Aorta (tissue), 5 donors: Measurements from ENCODE around the gene TMPRSS11E. TPM values are rescaled to one million over a fixed set of nuclear protein-coding genes. Genes with fewer than 3 reads are reported as not detected.
"Not testable (repeated sequence)": the region's sequence is repeated elsewhere in the genome, so short reads cannot be mapped to it uniquely, and the experiment has no call there.

Experiments used
- ATAC-seq: fragments of 200-7000 bp; cut with Tn5 transposase; one replicate; pipeline ENCODE4 v1.9.1; 2022; ENCODE audit warnings: moderate library complexity; ENCODE audit not compliant: low FRiP score
- DNase-seq, 2 donors: peaks; one replicate each; pipeline ENCODE4 v3.0.0-alpha.2; 2020
- H3K27ac ChIP-seq, 2 donors: one replicate each; pipeline ENCODE4 v1.5.1; 2013; ENCODE audit warnings: low read length in 2 of 2, mild to moderate bottlenecking in 2 of 2, moderate library complexity in 2 of 2, control low read depth in 1 of 2, inconsistent platforms in 1 of 2, low read depth in 1 of 2
- H3K27me3 ChIP-seq, 2 donors: one replicate each; pipeline ENCODE4 v1.6.1; 2013; ENCODE audit warnings: control low read depth in 1 of 2, low read length in 1 of 2, mild to moderate bottlenecking in 1 of 2, moderate library complexity in 1 of 2; ENCODE audit not compliant: insufficient read depth in 2 of 2, control insufficient read depth in 1 of 2
- H3K36me3 ChIP-seq, 2 donors: one replicate each; pipeline ENCODE4 v1.6.1; 2013; ENCODE audit warnings: control low read depth in 1 of 2, low read length in 1 of 2, mild to moderate bottlenecking in 1 of 2; ENCODE audit not compliant: insufficient read depth in 2 of 2, control insufficient read depth in 1 of 2
- H3K4me1 ChIP-seq, 2 donors: one replicate each; pipeline ENCODE4 v1.6.1; 2013; ENCODE audit warnings: low read length in 2 of 2, control low read depth in 1 of 2, mild to moderate bottlenecking in 1 of 2, moderate library complexity in 1 of 2; ENCODE audit not compliant: insufficient read depth in 2 of 2, control insufficient read depth in 1 of 2
- H3K4me3 ChIP-seq, 2 donors: one replicate each; pipeline ENCODE4 v1.5.1; 2013; ENCODE audit warnings: low read length in 2 of 2, control low read depth in 1 of 2, mild to moderate bottlenecking in 1 of 2
- H3K9me3 ChIP-seq: one replicate; pipeline ENCODE4 v1.6.1; 2013; ENCODE audit warnings: mild to moderate bottlenecking, low read length; ENCODE audit not compliant: control insufficient read depth
- WGBS, 2 donors: extraction: QIAGEN DNeasy Blood & Tissue Kit; methylation state at CpG; one replicate each; pipeline ENCODE4 v1.1.7; 2013; 5-methylcytosine and 5-hydroxymethylcytosine counted together
- intact Hi-C, 2 donors: fragments of 100-400 bp; cut with DNase I; formaldehyde crosslinking; loops; one replicate each; pipeline versions ENCODE4 v1.14.2 to v1.15.0; 2022
- polyA plus RNA-seq, 2 donors: library from polyadenylated mRNA; stranded (reverse); fragments of 200-250 nt; gene quantifications; one replicate each; pipeline ENCODE4 v1.2.3, GENCODE V29; 2013
- total RNA-seq, 2 donors: library from RNA; stranded (reverse); fragmentation: NEBNext Ultra II Directional; extraction: Animal tissue kit (Norgen Biotek cat#: 25700); gene quantifications; one replicate each; pipeline ENCODE4 v1.2.1, GENCODE V29; 2021
- donor health status: healthy with polysubstance abuse.
- donor health status: Bipolar disorder and iron deficiency.
- donor health status: DM: no; HTN: no; CAD: no.
- donor health status: DM: no; HTN: no; CAD: no.
- donor health status: DM: yes; HTN: yes; CAD: no.

The TMPRSS11E gene
- total and polyA plus RNA-seq, 4 donors: 0.13 to 0.15 TPM; not detected in 2

DNA sequence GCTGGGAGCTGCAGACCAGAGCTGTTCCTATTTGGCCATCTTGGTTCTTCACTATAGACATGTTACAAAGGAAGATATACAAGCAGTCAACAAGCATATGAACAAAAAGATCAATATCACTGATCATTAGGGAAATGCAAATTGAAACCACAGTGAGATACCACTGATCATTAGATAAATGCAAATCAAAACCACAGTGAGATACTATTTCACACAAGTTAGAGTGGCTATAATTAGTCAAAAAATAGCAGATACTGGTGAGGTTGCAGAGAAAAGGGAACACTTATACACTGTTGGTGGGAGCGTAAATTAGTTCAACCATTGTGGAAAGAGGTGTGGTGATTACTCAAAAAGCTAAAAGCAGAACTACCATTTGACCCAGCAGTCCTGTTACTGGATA, 58.2 kb downstream of the TMPRSS11E start:
- H3K4me1 ChIP-seq, H3K9me3 ChIP-seq, H3K27ac ChIP-seq, H3K36me3 ChIP-seq, H3K4me3 ChIP-seq, ATAC-seq, H3K27me3 ChIP-seq, DNase-seq, intact Hi-C loops: not testable (repeated sequence)
- WGBS, 2 donors: 91 to 95% methylated on average over 1 of the region's 1 CpG

DNA sequence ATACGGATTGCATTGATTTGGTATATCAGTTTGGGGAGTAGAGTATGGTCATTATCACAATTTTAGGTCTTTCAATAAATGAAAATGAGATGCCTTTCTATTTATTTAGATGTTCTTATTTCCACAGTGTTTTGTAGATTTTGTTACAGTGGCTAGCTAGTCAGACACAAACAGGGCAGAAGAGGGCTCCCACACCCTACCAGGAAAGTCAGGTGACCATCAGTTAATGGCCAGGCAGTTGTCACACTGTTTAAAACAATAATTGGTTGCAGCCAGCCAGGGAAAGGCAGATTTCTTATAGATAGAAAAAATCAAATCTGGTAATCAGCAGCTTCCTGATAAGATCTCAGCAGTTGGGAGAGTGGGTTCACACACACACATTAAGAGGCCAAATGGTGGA, 71.6 kb downstream of the TMPRSS11E start:
- Histone ChIP-seq H3K4me1 (no peaks in the 10 kb centered on the region), H3K27ac (no peak overlapping the region), H3K27me3 (no peaks in the 10 kb centered on the region), H3K4me3 (no peak overlapping the region), H3K36me3 (no peaks in the 10 kb centered on the region), H3K9me3 (no peaks in the 10 kb centered on the region)
- intact Hi-C loops: no loop called here
- ATAC-seq: no peak
- no peak for DNase-seq
- 70% methylated on average over 1 of the region's 1 CpG; no CpG with 5 or more reads in 1 of the 2 donors for WGBS, 2 donors

DNA sequence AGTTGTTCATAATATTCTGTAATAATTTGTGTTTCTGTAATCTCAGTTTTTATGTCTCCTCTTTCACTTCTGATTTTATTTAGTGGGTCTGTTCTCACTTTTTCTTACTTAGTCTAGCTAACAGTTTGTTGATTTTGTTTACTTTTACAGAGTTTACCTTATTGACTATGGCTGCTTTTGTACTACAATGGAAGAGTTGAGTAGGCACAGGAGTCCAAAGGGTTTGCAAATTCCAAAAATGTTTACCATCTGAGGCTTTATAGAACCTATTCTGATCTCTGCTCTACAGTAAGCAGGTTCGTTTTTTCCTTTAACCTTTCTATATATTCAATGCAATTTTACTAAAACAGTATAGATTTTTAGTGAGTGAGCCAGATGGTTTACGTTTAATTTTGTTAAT, 73.7 kb downstream of the TMPRSS11E start:
- Histone ChIP-seq H3K36me3 (no peaks in the 10 kb centered on the region), H3K27me3 (no peaks in the 10 kb centered on the region), H3K4me3 (no peak overlapping the region), H3K4me1 (no peaks in the 10 kb centered on the region), H3K27ac (no peak overlapping the region), H3K9me3 (no peaks in the 10 kb centered on the region)
- ATAC-seq: no peak
- no peak for DNase-seq
- intact Hi-C loops: no loop called here
- 64% methylated on average over 2 of the region's 2 CpGs; no CpG with 5 or more reads in 1 of the 2 donors for WGBS, 2 donors

DNA sequence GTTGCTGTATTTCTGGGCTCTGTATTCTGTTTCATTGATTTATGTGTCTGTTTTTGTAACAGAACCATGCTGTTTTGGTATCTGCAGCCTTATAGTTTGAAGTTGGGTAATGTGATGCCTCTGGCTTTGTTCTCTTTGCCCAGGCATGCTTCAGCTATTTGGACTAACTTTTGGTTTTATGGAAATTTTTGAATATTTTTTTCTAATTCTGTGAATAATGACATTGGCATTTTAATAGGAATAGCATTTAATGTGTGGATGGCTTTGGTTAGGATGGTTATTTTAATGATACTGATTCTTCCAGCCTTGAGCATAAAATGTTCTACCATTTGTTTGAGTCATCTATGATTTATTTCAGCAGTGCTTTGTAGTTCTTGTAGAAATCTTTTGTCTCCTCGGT, 75.0 kb downstream of the TMPRSS11E start:
- H3K27ac ChIP-seq, intact Hi-C loops, H3K9me3 ChIP-seq, H3K27me3 ChIP-seq, H3K4me3 ChIP-seq, DNase-seq, H3K36me3 ChIP-seq, ATAC-seq, H3K4me1 ChIP-seq: not testable (repeated sequence)
- WGBS, 2 donors: 11% methylated on average over 1 of the region's 1 CpG; no CpG with 5 or more reads in 1 of the 2 donors

DNA sequence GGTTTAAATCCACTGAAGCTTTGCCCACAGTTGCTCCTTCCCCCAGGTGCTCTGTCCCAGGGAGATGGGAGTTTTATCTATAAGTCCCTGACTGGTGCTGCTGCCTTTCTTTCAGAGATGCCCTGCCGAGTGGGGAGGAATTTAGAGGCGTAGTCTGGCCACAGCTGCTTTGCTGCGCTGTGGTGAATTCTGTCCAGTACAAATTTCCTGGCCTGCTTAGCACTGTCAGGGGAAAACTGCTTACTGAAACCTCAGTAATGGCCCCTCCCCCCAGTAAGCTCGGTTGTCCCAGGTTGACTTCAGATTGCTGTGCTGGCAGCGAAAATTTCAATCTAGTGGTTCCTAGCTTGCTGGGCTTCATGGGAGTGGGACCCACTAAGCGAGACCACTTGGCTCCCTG, 88.7 kb downstream of the TMPRSS11E start:
- DNase-seq: no peak

DNA sequence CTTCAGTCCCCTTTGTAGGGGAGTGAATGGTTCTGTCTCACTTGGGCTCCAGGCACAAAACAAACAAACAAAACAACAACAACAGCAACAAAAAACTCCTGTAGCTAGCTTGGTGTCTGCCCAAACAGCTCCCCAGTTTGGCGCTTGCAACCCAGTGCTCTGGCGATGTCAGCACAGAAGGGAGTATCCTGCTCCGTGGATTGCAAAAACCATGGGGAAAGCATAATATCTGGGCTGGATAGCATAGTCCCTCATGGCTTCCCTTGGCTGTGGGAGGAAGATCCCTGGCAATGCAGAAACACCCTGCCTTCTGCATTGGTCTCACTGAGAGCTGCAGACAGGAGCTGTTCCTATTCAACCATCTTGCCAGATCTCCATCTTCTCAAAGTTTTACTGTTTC, 89.1 kb downstream of the TMPRSS11E start:
- no peaks in the 10 kb centered on the region for H3K27me3 ChIP-seq
- intact Hi-C loops: no loop called here
- DNase-seq (no peak), ATAC-seq (no peak)
- WGBS, 2 donors: 95% methylated on average over 3 of the region's 3 CpGs; no CpG with 5 or more reads in 1 of the 2 donors
- H3K27ac ChIP-seq: no peak overlapping the region
- no peaks in the 10 kb centered on the region for H3K9me3 ChIP-seq
- no peak overlapping the region for H3K4me3 ChIP-seq
- H3K4me1 ChIP-seq: no peaks in the 10 kb centered on the region
- H3K36me3 ChIP-seq: no peaks in the 10 kb centered on the region

More for the DNA sequence above, 88.7 kb downstream of the TMPRSS11E start:
- H3K27ac ChIP-seq: no peak overlapping the region
- no peak overlapping the region for H3K4me3 ChIP-seq
- no peaks in the 10 kb centered on the region for H3K27me3 ChIP-seq
- ATAC-seq: no peak
- no peaks in the 10 kb centered on the region for H3K4me1 ChIP-seq
- 70% methylated on average over 6 of the region's 6 CpGs; no CpG with 5 or more reads in 1 of the 2 donors for WGBS, 2 donors
- no peaks in the 10 kb centered on the region for H3K9me3 ChIP-seq
- intact Hi-C loops: no loop called here
- H3K36me3 ChIP-seq: no peaks in the 10 kb centered on the region

DNA sequence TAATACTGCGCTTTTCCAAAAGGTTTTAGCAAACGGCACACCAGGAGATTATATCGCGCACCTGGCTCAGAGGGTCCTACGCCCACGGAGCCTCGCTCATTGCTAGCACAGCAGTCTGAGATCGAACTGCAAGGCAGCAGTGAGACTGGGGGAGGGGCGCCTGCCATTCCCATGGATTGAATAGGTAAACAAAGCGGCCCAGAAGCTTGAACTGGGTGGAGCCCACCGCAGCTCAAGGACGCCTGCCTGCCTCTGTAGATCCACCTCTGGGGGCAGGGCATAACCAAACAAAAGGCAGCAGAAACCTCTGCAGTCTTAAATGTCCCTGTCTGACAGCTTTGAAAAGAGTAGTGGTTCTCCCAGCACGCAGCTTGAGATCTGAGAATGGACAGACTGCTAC, 95.5 kb downstream of the TMPRSS11E start:
- H3K27ac ChIP-seq, H3K27me3 ChIP-seq, ATAC-seq, DNase-seq, intact Hi-C loops, H3K9me3 ChIP-seq, H3K4me1 ChIP-seq, H3K36me3 ChIP-seq, H3K4me3 ChIP-seq: not testable (repeated sequence)
- WGBS, 2 donors: 82% methylated on average over 12 of the region's 13 CpGs; no CpG with 5 or more reads in 1 of the 2 donors

Other genes starting within 250 kb of the TMPRSS11E start
- gene TMPRSS11B, start 201.8 kb upstream of the TMPRSS11E start, total RNA-seq: not detected
- 1 to 10 TPM in 1 of 2 donors, under 1 TPM in 1; 0.31 to 1.0 TPM for gene TMPRSS11B, start 201.8 kb upstream of the TMPRSS11E start, polyA plus RNA-seq
- gene YTHDC1, start 97.4 kb upstream of the TMPRSS11E start, total RNA-seq: 100 to 1,000 TPM in 1 of 2 donors, 10 to 100 TPM in 1; 91.4 to 103 TPM
- 10 to 100 TPM; 37.8 to 42.2 TPM for gene YTHDC1, start 97.4 kb upstream of the TMPRSS11E start, polyA plus RNA-seq
- not detected for gene UGT2B17, start 128.9 kb downstream of the TMPRSS11E start, total RNA-seq
- 1 to 10 TPM in 1 of 2 donors, not detected in 1; 1.3 TPM for gene UGT2B17, start 128.9 kb downstream of the TMPRSS11E start, polyA plus RNA-seq
- gene UGT2B15, start 223.2 kb downstream of the TMPRSS11E start, total RNA-seq: not detected
- gene UGT2B15, start 223.2 kb downstream of the TMPRSS11E start, polyA plus RNA-seq: under 1 TPM in 1 of 2 donors, not detected in 1; 0.75 TPM